ENCODE data around the gene TNFRSF1B.

The TNFRSF1B gene

GRCh38 chr1:12176298-12177118 lies 9.7 kb downstream of the TNFRSF1B start:
- no peak for DNase-seq

DNA sequence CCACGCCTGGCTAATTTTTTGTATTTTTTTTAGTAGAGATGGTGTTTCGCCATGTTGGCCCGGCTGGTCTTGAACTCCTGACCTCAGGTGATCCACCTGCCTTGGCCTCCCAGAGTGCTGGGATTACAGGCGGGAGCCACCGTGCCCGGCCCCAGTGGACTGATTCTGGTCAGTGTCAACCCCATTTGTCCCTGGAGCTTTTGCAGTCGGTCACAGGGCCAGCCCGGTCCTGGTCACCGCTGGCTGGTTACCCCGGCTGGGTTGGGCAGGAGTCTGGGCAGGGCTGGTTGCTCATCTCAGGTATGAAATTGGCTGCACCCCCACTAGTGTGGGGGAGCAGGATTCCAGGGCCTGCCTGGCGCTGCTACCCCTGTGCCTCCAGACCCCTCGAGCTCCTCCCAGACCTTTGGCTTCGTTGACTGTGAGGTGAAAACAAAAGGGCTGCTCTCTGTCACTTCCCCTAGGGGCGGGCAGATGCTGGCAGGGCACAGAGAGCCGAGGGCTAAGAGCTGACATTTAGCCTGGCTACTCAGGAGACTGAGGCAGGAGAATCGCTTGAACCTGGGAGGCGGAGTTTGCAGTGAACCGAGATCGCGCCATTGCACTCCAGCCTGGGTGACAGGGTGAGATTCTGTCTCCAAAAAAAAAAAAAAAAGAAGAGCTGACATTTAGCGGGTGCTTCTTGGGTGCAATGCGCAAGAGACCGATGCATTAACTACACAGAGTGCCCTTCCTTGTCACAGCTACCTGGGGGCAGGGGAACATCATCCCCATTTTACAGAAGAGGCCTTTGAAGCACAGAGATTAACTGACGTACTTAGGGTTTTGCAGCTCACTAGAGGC lies 10.6 kb downstream of the TNFRSF1B start:
- no peak for DNase-seq

DNA sequence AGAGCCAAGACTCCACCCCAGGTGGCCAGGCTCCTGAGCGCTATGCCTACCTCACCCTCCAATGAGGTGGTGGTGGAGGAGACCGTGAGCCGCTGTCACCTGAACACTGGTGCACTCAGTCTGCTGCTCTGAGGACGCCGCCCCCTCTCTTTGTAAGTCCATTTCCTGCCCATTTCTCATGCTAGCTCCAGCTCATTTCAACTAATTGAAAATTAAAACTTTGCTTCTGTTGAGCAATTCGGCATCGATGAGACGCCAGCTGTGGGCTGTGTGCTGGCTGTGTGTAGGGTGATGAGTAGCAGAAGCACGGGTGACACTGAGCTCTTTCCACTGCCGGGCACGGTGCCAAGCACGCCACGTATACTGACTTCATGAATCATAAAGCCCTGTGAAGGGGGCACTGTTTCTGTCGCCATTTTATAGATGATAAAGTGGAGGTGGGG lies 11.2 kb downstream of the TNFRSF1B start:
- peak; percentile 81 for DNase-seq

- no peak for DNase-seq
Measured at GRCh38 chr1:12178511-12178910, 11.7 kb downstream of the TNFRSF1B start.

DNA sequence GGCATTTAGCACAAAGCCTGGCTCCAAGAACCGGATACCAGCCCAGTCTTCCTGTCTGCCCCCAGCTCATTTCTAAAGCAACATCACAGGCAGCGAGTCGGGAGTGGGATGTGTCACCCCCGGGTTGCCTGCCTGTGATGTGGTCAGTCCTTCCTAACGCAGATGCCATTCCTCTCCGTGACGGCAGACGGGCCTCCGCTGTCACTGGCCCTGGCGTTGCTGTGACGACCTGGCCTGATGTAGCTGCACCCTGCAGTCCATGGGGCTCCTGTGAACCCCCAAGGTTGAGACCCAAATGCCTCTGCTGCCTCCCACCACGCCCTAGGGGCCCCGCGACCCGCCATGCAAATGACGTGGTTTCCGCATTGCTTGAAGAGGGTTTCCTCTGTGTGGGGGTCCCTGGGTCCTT lies 12.3 kb downstream of the TNFRSF1B start:
- peak; percentile 67 for DNase-seq

DNA sequence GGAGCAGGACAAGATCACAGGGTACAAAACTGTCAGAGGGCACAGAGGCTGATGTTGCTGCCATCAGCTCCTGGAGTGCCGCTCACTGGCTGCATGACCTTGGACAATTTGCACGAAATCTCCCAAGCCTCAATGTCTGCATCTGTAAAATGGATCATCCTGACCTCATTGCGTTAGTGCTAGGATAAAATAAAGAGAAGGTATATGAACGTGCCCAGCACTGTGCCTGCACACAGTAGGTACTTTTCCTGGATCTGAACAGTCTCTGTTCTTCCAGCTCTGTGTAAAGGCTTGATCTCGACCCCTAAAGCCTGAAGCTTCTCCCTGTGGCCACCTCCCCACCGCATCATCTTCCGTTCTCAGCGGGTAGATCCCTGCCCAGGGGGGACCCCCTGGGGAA lies 12.9 kb downstream of the TNFRSF1B start:
- DNase-seq = no peak

GRCh38 chr1:12180315-12180714 lies 13.5 kb downstream of the TNFRSF1B start:
- DNase-seq = no peak

DNA sequence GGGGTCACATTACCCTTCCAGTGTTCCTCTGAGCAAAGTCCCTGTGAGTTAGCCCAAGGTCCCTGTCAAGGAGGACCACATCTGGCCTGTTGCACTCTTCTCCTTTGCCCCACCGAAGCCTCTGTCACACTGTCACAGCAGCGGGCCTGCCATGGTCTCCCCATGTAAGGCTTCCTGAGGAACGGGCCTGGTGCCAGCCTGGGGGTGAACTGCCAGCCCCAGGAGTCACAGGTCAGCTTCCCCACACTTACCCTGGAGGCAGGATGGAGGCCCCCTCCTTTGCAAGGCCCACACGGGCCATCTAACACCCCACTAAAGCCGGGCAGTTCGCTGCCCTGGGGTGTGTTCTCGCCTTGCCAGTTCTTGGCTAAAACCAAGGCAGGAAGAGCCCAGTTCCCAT lies 14.1 kb downstream of the TNFRSF1B start:
- DNase-seq = no peak

DNA sequence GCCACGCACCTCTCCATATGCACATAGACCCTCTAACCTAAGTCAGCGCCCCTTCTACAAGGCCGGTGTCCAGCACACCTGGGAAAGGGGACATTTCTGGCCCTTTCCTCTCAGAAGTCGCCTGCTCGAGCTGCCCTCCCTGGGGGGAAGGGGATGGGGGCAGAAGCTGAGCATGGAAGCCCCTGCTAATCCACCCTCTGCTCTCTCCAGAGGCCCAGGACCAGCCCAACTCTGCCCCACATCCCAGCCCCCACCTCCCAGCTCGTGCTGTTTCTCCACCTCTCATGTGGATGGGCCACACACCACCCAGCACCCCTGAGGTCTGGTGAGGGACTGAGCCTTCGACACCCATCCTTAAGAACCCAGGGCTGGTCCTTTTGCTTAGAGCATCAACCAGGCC lies 14.8 kb downstream of the TNFRSF1B start:
- no peak for DNase-seq

- DNase-seq = no peak
Measured at GRCh38 chr1:12182410-12182984, 15.7 kb downstream of the TNFRSF1B start.

DNA sequence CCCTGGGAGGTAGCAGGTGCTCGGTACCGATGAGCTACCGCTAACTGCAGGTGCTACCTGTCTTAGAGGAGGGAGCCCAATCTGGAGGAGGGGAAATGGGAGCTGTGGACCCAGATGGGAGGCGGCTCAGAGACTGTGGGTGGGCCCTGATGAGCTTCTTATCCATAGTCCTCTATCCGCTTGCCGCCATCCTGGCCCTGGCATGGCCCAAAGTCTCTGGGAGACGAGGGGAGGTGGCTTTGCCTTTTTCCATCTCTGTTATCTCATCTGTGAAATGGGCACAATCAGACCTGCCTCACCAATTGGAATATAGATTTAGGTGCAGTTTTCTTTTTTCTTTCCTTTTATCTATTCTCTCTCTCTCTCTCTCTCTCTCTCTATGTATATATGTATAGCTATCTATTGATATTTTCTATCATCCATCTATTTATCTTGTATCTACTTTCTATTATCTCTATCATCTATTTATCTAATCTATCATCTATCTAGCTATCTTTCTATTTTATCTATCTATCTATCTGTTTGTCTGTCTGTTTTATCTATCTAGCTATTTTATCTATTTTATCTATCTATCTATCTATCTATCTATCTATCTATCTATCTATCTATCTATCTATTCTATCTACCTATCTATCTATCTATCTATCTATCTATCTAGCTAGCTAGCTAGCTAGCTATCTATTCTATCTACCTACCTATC lies 16.5 kb downstream of the TNFRSF1B start:
- no peak for DNase-seq

DNA sequence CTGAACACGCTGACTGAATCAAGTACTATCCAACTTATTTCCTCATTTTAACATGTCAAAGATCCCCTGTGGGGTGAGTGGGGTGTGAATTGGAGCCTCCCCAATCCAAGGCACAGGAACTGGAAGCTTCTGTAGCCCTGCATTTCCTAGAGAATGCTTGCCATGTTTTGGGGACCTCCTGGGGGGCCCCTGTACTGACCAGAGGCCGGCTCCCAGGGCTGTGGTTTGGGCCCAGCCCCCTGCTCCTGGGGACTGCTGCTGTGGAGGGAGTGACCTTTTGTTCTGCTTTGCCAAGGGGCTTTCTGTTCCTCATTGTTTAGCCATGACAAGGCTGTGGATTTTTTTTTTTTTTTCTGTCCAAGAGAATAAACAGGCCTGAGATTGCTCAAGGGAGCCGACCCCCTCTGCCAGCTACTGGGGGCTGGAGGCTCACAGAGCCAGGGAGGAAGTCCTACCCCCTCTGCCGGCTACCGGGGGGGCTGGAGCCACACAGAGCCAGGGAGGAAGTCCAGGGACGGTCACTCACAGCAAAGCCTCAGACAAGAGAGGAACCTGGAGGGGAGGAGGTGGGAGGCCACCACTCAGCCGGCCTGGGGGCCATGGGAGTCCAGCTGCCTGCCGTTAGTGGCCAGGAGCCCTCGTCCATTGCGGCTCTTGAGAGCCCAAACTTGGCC lies 17.4 kb downstream of the TNFRSF1B start:
- no peak for DNase-seq

DNA sequence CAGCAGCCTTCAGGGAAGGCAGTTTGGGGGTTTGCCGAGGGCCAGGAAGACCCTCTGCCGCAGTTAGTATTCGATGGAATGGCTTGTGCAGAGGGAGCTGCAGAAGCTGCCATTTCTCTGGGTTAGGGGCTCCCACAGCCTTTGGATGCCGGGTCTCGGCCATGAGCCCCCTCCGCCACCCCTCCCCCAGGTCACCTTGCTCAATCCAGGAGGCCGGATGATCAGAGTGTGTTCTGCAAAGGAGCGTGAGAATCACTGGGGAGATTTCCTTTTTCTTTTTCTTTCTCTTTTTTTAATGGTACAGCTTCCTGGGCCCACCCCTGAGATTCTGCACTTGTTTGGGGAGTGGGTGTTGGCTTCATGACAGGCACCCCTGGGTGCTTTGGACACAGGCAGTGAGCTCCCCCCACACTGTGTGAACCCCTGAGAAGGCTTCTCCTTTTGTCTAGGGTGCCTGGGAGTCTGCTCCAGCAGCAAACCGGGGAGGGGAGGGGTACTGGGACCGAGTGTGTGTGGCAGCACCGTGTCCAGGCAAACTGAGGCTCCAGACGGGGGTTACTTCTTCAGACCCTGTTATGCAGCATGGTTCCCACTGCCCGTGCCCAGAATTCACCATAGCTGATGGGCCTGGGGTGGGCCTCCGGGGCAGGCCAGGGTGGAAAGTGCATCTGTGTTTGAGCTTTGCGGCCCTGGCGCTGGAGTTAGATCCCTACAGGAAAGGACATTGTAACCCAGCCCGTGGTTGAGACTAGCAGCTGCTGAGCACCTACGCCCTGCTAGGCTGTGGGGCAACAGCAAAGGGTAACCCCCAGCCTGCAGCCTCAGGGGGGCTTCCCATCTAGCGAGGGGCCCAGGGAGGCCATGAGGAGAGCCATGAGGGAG lies 18.5 kb downstream of the TNFRSF1B start:
- no peak for DNase-seq

DNA sequence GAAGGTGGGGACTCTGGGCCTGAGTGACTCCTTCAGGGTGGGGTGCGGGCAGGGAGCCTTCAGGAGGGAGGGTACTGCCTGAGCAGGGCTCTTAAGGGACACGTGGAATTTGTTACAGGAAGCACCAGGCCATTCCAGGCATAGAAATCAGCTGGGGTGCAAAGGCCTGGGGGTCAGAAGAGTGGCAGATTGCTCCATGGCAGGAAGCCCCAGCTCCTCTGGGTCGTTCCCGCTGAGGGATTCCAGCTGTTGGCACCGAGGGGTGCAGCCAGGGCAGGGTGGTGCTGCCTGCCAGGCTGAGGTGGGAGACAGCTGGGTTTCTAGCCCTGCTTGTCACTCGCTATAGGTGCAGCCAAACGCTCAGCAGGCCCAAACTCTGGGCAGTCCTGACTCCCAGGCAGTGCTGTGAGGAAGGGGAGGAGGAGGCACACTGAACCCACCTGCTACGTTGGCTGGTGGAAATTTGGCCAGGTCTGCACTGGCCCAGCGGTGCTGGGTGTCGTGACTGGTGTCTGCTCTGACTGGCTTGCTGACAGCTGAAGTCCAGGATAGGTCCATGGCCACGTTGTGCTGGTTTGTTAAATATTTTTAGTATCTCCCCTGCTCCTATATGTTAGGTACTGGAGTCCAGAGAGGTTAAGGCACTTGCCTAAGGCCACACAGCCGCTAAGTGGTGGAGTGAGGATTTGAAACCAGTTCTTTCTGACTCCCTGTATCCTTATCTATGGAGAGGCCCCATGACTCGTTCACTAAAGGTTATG lies 19.3 kb downstream of the TNFRSF1B start:
- no peak for DNase-seq

DNA sequence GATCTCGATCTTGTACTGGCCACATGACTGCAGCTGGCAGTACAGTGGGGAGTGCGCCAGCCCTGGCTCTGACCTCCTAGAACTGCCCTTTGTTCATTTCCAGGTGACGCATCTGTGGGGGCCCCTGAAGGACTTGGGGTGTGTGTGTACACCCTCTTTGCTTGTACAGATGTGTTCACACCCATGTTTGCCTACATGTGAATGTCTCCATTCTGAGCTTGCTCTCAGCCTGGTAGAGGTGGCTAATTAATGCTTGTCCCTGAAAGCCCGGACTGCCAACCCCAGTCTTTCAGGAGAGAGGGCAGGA lies 19.8 kb downstream of the TNFRSF1B start:
- no peak for DNase-seq

GRCh38 chr1:12188115-12188514 lies 21.3 kb downstream of the TNFRSF1B start:
- DNase-seq = no peak

GRCh38 chr1:12188657-12189327 lies 22.0 kb downstream of the TNFRSF1B start:
- no peak for DNase-seq

GRCh38 chr1:12189328-12189682 lies 22.5 kb downstream of the TNFRSF1B start:
- DNase-seq = no peak

DNA sequence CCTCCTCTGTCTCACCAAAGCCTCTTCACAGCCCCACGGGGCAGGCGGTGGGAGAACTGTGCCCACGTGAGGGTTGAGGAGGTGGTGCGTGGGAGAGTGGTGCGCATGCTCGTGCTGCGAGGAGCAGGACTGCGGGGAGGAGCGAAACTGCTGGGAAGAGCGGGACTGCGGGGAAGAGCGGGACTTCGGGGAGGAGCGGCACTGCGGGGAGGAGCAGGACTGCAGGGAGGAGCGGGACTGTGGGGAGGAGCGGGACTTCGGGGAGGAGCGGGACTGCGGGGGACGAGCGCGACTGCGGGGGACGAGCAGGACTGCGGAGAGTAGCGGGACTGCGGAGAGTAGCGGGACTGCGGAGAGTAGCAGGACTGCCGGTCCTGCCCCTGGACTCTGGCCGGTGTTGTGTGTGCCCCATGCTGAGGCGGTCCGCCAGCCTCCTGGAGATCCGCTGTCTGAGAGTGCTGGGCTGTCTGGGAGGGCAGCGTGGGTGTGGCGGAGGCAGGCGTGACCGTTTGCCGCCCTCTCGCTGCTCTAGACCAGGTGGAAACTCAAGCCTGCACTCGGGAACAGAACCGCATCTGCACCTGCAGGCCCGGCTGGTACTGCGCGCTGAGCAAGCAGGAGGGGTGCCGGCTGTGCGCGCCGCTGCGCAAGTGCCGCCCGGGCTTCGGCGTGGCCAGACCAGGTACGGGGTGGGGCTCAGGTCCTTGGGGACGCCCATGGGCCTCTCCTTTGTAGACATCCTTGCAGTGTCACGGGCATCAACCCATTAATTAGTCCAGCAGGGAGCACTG lies 24.6 kb downstream of the TNFRSF1B start:
- DNase-seq = no peak

Data from activated CD4-positive, CD25-positive, alpha-beta regulatory T cell treated with anti-CD3 and anti-CD28 coated beads, Interleukin-2, amount 50 U/mL, for 72 hours (primary cell).